GM21529 (cell line): ENCODE measurements around the gene NDST1.

Experiments
- ATAC-seq: cut with Tn5 transposase; IDR thresholded peaks from one replicate; pipeline ENCODE4 v1.9.1; 2021; ENCODE audit not compliant: unreplicated experiment

NDST1 gene

GRCh38 chr5:150601491-150602345 lies 93.8 kb downstream of the NDST1 start:
- no peak for ATAC-seq

- ATAC-seq = no peak
Observed at GRCh38 chr5:150603052-150603451, 95.1 kb downstream of the NDST1 start.

GRCh38 chr5:150603491-150603890 lies 95.6 kb downstream of the NDST1 start:
- no peak for ATAC-seq

- ATAC-seq = no peak
Observed at GRCh38 chr5:150604010-150604409, 96.1 kb downstream of the NDST1 start.

GRCh38 chr5:150604894-150605440 lies 97.0 kb downstream of the NDST1 start:
- no peak for ATAC-seq

GRCh38 chr5:150605546-150605945 lies 97.6 kb downstream of the NDST1 start:
- ATAC-seq = no peak

- ATAC-seq = no peak
Observed at GRCh38 chr5:150606476-150606875, 98.5 kb downstream of the NDST1 start.

GRCh38 chr5:150607105-150607504 lies 99.2 kb downstream of the NDST1 start:
- no peak for ATAC-seq
